HG03066 (cell line): Measurements from ENCODE around the gene TMCC1.

Experiments
- ATAC-seq: cut with Tn5 transposase; IDR thresholded peaks from one replicate; pipeline ENCODE4 v1.9.1; 2021; ENCODE audit warnings: low read depth; ENCODE audit not compliant: unreplicated experiment

TMCC1 gene

GRCh38 chr3:129603991-129604749 is 289.3 kb downstream of the TMCC1 start:
- no peak for ATAC-seq

DNA sequence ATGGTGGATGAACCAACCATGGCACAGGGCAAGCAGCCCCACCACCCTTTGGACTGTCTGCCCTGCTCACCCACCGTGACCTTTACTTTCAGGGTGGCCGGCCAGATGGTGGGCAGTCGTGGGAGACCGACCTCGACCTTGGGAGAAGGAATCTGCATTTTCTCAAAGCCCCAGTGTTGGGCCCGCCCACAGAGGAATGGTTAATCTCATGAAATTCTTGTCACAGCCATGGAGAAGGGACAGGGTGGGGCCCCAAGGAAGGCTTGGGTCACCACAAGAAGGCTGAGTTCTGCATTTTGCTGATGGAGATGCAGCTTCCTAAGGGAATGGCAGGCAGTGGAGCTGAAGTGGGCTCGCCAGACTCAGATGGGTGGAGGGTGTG is 290.0 kb downstream of the TMCC1 start:
- ATAC-seq: no peak

- ATAC-seq: no peak
Observed at GRCh38 chr3:129602730-129603560, 290.6 kb downstream of the TMCC1 start.

- no peak for ATAC-seq
Observed at GRCh38 chr3:129602309-129602708, 291.2 kb downstream of the TMCC1 start.

- ATAC-seq: no peak
Observed at GRCh38 chr3:129601713-129602112, 291.8 kb downstream of the TMCC1 start.

DNA sequence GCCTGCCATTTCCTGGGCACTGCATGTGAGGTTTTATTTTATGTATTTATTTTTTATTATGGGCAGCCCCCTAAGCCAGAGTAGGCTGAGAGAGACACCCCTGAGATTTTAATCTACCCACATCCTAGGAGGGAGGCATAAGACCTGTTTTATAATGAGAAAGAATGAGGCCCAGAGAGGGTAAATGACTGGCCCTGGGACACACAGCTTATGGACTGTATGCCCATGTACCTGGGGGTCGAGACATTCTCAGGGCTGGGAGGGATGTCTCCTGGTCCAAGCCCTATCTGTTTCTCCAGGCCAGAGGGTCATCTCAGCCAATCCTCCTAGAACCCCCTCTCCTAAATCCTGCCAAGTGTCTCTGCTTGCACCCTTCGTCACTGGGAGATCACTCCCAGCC is 293.2 kb downstream of the TMCC1 start:
- ATAC-seq: no peak

DNA sequence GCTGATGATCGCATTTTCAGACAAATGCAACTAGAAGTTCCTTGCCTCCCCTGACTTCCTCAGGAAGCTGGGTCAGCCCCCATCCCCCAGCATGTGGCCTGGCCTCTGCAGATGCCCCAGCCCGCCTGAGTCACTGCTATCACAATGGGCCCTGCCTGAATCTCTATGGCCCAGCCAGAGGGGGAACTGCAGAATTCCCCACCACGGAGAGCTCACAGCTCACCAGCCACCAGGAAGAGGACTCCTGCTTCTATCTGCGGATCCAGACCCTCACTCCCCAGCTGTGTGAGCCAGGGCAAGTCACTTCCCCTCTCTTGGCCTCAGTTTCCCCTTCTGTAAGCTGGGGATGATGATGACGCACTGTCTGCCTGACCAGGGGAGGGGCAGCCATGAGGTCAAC is 293.9 kb downstream of the TMCC1 start:
- ATAC-seq: no peak

DNA sequence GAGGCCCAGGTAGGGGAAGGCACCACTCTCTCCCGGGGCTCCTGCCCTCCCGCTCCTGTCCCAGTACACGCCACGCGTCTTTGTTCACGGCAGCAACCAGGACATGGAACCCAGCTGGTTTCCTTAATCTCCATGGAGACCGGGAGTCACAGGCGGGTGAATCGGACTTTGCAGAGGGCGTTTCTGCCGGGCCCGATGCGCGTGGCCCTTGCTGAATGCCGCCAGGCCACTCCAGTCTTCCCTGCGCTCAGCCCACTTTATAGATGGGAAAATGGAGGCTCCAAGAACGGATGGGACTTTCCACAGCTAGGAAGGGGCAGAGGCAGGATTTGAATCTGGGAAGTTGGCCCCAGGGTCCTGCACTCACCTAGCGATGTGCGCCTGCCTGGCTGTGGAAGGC is 294.4 kb downstream of the TMCC1 start:
- ATAC-seq: no peak

DNA sequence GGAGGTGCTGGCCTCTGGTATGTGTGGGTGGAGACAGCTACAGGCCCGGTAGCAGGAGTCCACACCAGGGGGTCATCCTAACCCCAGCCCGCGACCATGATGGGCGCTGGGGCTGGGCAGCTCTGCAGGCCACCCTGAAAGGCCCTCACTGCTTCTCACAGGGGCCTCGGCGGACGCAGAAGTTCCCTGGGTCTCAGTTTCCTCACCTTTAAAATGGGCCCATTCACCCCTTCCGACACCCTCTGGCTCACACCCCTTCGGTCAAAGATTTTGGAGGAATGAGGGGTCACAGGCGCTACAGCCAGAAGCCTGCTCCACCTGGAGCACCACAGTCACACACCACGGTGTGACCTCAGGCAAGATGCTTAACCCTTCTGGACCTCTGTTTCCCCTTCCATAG is 295.0 kb downstream of the TMCC1 start:
- no peak for ATAC-seq

GRCh38 chr3:129598000-129598381 is 295.5 kb downstream of the TMCC1 start:
- no peak for ATAC-seq
